HG03196 (cell line): ENCODE measurements around the gene ALK.
"Not testable (repeated sequence)": the region's sequence is repeated elsewhere in the genome, so short reads cannot be mapped to it uniquely, and the experiment has no call there.

ENCODE experiments used
- ATAC-seq: cut with Tn5 transposase; IDR thresholded peaks from one replicate; pipeline ENCODE4 v1.9.1; 2021; ENCODE audit not compliant: unreplicated experiment

ALK gene

GRCh38 chr2:29761278-29761677, 160.1 kb downstream of the ALK start:
- no peak for ATAC-seq

GRCh38 chr2:29760008-29760407, 161.4 kb downstream of the ALK start:
- no peak for ATAC-seq

GRCh38 chr2:29759360-29759759, 162.0 kb downstream of the ALK start:
- ATAC-seq, result no peak

GRCh38 chr2:29755829-29756228, 165.6 kb downstream of the ALK start:
- ATAC-seq, result no peak

GRCh38 chr2:29755233-29755632, 166.2 kb downstream of the ALK start:
- ATAC-seq, result no peak

DNA sequence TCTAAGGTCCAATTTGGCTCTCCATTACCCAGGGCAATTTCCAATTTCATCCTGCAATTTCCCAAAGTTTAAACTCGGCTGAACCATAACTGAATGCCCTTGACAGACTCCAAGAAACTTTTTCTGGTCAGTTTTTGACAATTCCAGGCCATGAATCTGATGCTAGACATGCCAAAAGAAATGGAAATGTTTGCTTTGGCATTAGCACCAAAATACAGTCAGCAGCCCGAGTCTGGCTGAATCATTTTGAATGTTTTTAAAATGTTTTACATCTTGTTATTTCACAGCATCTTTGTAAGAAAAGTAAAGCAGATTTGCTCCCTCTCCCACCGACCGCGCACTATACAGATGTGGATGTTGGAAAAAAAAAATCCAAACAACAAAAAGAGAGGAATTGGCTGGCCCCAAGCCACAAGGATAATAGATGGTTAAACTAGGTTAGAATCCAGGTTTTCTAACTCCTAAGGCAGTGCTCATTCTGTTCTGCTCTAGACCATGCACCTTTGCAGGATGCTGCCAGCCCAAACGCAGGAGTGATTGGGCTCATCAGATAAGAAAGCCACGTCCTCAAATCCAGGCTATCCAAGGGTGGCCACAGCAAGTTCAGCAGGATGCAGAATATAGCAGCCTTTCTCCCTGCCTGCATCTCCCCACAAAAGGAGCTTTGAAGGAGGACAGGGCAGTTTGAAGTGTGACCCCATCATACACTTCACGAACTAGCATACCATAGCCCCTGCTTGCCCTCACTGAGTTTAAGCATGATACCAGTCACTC, 167.5 kb downstream of the ALK start:
- ATAC-seq, result no peak

GRCh38 chr2:29751390-29751789, 170.0 kb downstream of the ALK start:
- no peak for ATAC-seq

DNA sequence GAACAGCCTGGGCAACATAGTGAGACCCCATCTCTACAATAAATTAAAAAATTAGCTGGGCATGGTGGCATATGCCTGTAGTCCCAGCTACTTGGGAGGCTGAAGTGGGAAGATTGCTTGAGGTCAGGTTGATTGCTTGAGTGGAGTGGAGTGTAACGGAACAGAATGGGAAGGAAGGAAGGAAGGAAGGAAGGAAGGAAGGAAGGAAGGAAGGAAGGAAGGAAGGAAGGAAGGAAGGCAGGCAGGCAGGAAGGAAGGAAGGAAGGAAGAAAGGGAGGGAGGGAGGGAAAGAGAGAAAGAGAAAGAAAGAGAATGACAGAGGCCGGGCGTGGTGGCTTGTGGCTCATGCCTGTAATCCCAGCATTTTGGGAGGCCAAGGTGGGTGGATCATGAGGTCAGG, 170.9 kb downstream of the ALK start:
- not testable (repeated sequence) for ATAC-seq

DNA sequence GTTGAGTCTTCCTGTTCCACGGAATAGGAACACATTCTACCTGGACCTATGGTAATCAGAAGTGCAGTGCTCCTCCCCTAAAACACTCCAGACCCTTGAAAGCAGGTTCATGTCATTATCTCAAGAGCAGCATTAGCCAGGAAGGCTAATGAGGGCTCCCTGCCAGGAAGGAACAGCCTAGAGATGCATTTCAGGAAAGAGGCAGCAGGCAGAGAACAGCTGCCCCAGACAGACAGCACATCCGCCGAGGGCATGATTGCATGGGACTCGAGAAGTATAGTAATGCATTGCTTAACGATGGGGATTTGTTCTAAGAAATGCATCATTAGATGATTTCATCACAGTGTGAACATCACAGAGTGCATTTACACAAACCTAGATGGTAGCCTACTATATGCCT, 171.5 kb downstream of the ALK start:
- ATAC-seq, result no peak

DNA sequence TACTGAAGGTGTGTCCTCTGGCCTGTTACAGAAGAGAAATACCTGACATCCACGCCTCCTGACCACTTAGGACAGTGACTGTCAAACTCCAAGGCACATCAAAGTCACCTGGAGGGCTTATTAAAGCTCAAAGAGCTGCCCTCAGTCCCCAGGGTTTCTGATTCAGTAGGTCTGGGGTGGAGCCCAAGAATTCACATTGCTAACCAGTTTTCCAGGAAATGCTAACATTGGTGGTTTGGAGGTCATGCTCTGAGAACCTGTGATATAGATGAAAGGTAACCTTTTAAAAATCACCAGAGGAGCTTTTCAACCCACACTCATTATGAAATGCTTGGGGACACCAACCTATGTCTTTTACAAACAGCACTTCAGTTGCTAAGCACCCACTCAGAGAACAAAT, 172.3 kb downstream of the ALK start:
- ATAC-seq, result no peak

- ATAC-seq, result peak; percentile 46
These were observed 173.5 kb downstream of the ALK start for GRCh38 chr2:29747786-29748470.

DNA sequence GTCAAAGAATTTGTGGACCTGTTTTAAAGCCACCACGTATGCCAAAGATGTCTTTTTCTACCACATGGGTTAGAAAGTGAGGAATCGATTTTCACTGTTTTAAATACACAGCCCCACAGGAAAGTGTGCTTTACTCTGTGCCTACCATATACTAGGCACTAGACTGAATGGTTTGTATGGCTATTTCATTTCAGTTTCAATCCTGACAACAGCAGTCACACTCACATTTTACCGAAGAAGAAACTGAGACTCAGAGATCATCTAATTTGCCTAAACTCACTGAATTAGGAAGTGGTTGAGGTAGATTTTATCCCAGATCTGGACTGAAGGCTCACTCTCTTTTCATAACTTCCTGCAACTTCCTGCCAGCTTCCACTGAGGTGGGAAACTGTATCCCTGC, 176.4 kb downstream of the ALK start:
- ATAC-seq, result peak; percentile 48

DNA sequence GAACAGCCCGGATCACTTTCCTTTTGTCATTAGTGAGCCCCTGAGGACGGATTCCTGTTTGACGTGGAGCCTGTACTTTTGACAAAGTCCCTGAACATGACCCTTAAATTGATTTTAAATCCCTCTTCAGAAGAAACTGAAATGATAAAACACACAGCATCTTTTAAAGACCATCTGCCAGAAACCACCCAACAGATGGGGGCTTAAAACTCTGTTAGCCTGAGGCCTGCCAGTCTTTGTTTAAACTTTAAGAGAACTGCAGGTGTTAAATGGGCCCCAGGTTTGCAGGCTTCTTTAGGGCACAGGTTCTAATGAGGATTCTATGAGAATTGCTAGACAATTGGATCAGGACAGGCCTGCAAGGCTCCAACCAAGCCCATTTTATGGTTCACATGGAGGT, 177.9 kb downstream of the ALK start:
- ATAC-seq, result no peak

DNA sequence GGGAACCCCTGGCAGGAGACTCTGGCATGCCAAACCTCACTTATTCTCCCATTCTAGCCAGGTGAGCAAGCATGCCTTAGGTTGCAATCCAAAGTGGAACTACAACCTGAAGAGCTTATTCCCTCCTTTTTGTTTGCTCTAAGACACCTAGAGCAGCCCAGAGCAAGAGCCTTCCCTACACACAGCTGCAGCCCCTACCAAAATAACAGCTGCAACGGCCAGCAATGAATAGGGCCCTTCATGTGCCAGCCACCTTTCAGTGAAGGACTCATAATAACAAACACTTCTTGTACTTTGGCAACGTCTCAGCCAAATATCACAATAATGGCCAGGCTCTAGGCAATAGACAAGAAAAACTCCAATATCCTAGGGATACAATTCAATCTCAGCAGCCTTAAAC, 178.7 kb downstream of the ALK start:
- ATAC-seq, result no peak

GRCh38 chr2:29741132-29741531, 180.3 kb downstream of the ALK start:
- no peak for ATAC-seq

DNA sequence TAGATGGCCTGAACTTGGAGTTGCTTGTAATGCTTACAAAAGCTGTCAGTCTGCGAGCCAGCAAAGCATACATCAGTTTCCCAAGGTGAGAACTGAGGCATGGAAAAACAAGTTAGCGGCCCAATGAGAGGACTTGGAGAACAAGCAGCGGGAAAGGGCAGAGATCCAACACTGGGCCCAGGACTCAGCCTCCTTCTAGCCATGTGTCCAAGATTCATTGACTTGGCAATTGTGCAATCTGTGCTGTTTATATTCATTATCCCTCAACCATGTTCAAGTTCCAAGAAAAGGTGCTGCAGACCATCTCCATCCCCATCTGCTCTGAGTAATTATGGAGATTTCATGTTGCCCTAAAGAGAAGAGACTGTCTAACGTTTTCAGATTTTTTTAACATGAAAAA, 187.4 kb downstream of the ALK start:
- ATAC-seq, result no peak

GRCh38 chr2:29733213-29733612, 188.2 kb downstream of the ALK start:
- ATAC-seq, result no peak

GRCh38 chr2:29731948-29732347, 189.4 kb downstream of the ALK start:
- no peak for ATAC-seq

GRCh38 chr2:29729932-29730331, 191.5 kb downstream of the ALK start:
- ATAC-seq, result no peak

DNA sequence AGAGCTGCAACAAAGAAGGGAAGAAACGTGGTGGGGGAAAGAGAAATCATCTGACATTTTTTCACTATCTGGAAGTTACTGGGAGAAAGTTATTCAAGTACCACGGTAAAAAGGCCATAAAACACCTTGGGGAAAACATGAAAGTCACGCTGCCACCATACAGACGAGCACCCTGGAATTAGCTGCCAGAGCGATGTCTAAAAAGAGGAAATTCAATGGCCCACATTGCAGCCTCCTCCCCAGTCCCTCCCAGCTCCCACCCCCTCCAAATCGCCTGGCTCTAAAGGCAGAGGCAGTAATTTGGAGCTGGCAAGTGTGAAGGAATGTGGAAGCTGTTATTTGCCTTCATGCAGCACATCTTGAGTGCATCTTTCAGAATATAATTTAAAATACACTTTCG, 192.0 kb downstream of the ALK start:
- ATAC-seq, result no peak

- no peak for ATAC-seq
These were observed 194.4 kb downstream of the ALK start for GRCh38 chr2:29726976-29727375.

DNA sequence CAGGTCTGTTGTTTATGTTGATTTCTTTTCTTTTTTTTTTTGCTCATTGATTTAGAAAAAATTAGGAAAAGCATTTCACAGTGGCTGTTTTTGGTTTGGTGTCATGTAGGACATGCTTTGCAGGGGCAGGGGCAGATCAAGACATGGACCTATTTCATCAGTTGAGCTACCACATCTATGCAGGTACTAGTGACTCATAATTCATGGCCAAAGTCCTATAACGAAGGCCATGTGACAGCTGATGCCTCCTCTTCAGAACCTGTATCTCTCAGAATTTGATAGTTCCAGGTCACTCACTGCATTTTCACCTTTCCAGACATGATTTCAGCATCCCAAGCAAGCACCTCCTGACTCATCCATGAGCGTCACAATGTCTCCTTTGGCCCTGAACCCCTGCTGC, 195.8 kb downstream of the ALK start:
- ATAC-seq, result no peak

DNA sequence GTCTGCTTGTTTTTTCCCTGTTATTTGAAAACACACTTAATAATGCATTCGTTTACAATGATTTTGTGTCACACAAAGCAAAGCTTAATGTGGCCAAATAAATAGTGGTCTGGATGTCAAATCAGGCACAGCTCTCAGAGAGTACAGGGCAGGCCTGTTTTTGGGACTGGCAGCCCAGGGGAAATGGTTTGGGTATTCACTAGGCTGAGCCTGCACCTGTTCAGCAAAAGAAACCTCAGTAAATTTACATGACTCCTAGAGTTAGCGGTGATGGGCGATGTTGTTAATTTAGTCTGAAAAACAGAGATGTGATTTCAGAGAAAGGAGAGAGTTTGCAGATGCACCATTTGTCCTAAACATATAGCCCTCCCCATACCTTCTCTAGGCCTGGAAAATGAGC, 197.1 kb downstream of the ALK start:
- ATAC-seq, result no peak
